GM10248 (cell line): ENCODE results near the gene TPBG.

ENCODE experiments used
- CTCF ChIA-PET: fragments of 300-600 bp; sonication (Branson Sonifier 250); formaldehyde crosslinking; extraction: SDS; loops from one replicate; lab custom pipeline; 2021; ENCODE audit warnings: antibody characterized with exemption; lab: Yijun Ruan, JAX
- POLR2A ChIA-PET: fragments of 350-650 bp; sonication (Branson Sonifier 250); formaldehyde crosslinking; extraction: SDS; loops from one replicate; lab custom pipeline; 2020; ENCODE audit warnings: antibody characterized with exemption; lab: Yijun Ruan, JAX
- DNase-seq: peaks from one replicate; pipeline ENCODE4 v3.0.0; 2012; ENCODE audit errors: extremely low spot score
- TF ChIP-seq, protein P1 (sequence below): IDR thresholded peaks from 2 replicates; pipeline ENCODE4 v1.5.1; 2012; ENCODE audit warnings: mild to moderate bottlenecking, low read depth; ENCODE audit errors: extremely low read depth, missing control alignments, control extremely low read depth

Gene TPBG

DNA sequence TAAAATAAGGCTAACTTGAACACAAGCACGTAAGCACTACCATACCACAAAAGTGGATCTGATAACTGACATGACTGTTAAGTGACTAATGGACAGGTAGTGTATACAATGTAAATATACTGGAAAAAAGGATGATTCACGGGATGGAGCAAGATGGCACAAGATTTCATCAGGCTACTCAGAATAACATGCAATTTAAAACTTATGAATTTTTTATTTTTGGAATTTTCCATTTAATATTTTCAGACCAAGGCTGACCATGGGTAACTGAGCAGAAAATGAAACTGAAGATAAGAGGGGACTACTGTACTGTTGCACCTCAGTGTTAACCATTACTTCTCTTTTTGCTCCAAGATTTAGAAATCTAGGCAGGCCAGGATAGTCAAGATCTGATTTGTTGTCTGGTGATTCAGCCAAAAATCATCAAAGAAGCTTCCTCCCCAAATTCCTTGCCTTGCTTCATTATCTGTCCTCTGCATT is 45.4 kb downstream of the TPBG start:
- no peak for DNase-seq
- TF ChIP-seq, protein P1, sequence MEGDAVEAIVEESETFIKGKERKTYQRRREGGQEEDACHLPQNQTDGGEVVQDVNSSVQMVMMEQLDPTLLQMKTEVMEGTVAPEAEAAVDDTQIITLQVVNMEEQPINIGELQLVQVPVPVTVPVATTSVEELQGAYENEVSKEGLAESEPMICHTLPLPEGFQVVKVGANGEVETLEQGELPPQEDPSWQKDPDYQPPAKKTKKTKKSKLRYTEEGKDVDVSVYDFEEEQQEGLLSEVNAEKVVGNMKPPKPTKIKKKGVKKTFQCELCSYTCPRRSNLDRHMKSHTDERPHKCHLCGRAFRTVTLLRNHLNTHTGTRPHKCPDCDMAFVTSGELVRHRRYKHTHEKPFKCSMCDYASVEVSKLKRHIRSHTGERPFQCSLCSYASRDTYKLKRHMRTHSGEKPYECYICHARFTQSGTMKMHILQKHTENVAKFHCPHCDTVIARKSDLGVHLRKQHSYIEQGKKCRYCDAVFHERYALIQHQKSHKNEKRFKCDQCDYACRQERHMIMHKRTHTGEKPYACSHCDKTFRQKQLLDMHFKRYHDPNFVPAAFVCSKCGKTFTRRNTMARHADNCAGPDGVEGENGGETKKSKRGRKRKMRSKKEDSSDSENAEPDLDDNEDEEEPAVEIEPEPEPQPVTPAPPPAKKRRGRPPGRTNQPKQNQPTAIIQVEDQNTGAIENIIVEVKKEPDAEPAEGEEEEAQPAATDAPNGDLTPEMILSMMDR: no peak
- ChIA-PET CTCF (no interaction called here), POLR2A (no interaction called here)

- ChIA-PET CTCF (interaction anchor here (0.7 to 1.0 kb wide), 2 partner anchors 9 to 15 kb away, joined by 3 read pairs; no protein-coding TSS in a partner anchor), POLR2A (no interaction called here)
- no peak for DNase-seq
- TF ChIP-seq, protein P1: no peak
These were observed 46.6 kb downstream of the TPBG start for GRCh38 chr6:82410151-82410648.

DNA sequence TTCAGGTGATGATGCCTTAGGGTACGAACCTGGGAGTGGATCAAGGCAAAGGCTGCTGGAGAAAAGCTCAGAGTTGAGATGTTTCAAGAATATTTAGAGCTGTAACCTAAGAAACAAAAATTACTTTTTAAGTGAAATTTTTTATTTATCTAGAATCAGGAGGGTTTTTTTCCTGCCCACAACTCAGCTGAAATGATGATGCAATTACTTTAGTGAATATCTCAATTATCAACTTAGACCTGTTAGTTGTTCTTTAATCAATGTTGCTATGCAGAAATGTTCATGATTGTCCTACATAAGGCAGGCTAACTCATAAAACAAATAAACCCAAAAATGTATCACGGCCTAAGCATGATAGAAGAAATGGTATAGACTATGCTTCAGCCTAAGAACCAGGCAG is 50.3 kb downstream of the TPBG start:
- ChIA-PET CTCF (interaction anchor here (1.0 kb wide), 1 partner anchor 143 kb away, joined by 3 read pairs; no protein-coding TSS in a partner anchor), POLR2A (no interaction called here)
- no peak for DNase-seq
- TF ChIP-seq, protein P1: no peak

DNA sequence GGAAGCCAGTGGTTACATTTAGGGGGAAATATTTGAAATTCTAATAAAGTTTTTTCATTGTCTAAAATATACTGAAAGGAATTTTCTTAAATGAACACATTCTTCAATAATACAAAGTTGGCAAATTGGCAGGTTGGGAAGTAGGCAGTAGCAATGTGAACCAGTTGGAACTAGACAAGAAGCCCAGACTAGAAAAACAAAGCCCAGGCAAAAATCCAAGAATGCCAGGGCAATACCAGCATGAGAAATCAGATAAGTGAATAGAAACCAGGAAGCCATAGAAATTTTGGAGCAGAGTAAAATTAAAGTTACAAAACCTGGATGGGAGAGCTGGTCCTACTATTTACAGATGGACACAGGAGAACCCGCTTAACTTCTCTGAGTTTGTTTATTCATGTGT is 52.2 kb downstream of the TPBG start:
- TF ChIP-seq, protein P1: no peak
- no peak for DNase-seq
- POLR2A ChIA-PET: no interaction called here
- CTCF ChIA-PET: no interaction called here

- TF ChIP-seq, protein P1: no peak
- ChIA-PET POLR2A (no interaction called here), CTCF (no interaction called here)
- no peak for DNase-seq
These were observed 52.7 kb downstream of the TPBG start for GRCh38 chr6:82416346-82416745.
